CD4-positive, alpha-beta T cell treated with Interleukin-12 subunit alpha and Interleukin-12 subunit beta, for 1 hour (primary cell): ENCODE data around the gene EYA3.
A peak's percentile ranks its signal among the peaks of the same experiment; 100 is the strongest.

ENCODE experiments used
- DNase-seq: peaks from one replicate; pipeline ENCODE4 v3.0.0-alpha.2; 2020

EYA3 gene

DNA sequence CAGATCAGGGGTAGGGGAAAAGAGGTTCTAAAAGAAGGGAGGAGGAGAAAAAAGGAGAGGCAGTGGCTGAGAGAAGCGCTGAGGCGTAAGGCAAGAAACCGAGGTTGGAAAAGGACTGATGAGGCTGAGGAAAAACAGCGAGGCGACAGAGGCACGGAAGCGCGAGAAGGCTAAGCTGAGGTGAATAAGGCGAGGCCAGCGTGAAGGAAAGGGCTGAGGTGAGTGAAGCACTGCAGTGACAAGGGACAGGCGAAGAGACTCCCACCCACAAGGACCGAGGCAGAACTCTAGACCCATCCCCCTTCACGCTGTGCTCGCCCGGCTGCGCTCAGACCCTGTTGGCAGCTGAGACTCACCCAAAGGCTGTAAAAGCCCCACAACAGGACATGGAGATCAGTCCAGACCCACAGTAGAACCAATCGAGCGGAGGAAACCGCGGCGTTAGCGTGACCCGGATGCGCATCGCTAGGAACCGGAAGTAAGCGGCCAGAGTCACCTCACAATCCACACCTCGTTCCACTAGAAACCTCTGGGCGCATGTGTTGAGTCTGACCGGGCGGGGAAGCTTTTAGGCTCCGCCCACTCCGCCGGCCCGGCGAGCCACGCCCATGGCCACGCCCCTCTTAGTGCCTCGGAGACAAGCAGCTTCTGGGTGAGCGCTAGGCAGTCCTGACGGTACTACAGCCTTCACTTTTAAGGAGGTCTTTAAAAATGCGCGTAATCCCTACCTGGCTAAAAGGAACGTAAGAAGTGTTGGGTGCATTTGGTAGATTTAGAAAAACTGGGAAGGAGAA lies at the start of gene EYA3:
TSS of gene EYA3 (minus strand) at position 443 of the 794 bp plus-strand sequence. CDS start 30,584 bp downstream, outside the sequence.
- DNase-seq: peak; percentile 100

GRCh38 chr1:28136922-28137613 lies 48.7 kb upstream of the EYA3 start:
- no peak for DNase-seq

DNA sequence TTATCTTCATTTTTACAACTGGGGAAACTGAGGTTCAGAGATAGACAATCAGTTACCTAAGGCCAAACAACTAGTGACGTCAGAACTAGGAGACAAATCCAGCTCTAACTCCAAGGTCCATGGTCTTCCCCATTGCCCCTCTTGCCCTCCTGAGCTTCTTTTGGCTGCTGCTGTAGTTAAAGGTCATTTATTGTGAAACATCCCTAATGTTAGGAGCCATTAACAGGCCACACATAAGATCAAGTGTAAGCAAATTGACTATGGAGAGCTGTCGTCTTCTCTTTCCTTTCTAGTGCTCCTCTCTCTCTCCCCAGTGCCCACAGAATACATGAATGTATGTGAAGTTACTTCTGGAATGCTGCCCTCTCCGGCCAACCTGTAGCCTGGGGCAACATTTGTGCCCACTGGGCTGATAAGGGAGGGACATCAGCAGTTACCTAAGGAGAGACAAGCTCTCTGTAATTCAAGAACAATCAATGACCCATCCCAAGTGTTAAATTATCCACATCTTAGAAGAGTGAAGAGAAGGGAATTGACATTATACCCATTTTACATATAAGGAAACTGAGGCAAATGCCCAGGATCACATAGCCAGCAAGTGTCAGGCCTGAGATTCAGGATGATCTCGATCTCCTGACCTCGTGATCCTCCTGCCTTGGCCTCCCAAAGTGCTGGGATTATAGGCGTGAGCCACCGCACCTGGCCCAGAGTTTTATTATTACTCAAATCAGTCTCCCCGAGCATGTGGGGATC lies 47.9 kb upstream of the EYA3 start:
- no peak for DNase-seq

- DNase-seq: no peak
Observed at GRCh38 chr1:28135371-28136168, 47.2 kb upstream of the EYA3 start.

DNA sequence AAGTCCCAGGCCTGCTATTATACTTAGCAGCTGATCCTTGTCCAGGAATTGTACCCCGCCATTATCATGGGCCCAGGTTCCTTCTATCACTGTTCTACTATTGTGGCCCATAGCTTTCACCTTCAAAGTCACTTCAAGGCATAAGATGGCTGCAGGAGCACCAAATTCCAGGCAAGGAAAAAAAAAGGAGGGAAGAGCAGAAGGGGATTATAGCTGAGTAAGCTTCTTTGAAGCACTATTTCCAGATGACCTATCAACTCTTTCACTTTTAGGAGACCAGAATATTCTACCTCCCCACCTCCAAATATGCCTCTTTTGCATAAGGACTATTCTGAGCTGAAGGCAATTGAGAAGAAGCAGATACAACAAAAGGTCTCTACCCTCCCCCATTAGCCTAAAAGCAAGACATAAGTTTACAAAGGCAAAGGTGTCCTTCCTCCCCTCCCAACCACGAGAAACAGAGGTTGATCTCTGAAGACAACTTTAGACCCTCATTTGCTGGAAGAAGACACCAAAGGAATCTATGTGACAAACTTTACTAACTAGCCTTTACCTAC lies 46.3 kb upstream of the EYA3 start:
- no peak for DNase-seq

DNA sequence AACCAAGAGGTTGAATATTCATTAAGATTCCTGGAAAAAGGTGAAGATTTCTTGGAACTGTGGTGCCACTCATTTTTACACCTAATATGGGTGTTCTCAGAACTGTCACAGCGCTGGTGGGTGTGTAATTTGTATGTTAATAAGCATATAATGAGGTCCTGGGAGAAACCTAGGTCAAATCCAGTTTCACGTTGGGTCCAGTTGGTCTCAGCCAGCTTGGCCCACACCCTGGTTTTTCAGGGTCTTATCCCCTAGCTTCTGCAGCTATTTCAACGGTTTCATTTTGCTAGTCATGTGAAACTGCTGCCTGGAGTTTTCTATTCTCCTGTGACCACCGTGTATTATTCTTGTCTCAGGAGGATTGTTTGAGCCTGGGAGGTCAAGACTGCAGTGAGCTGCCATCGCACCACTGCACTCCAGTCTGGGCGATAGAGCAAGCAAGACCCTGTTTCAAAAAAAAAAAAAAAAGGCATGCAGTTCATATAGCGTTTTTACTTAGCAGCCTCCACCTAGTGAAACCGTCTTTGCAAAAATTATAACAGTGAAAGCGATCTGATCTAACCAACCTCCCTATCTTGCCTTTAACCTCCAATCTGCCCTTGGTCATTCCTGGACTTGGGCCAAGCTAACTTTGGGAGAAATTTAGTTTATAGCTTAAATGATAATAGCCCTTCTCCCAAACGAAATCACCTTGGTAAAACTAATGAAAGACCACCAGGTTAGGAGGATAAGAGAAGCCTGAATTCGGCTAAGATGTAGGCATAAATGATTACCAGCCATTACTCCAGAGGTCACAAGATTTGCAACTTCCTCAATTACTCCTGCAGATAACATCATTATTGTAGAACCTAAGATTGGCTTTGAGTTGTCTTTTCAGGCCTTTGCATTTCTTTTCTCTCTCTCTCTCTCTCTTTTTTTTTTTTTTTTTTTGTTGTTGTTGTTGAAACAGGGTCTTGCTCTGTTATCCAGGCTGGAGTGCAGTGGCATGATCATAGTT lies 44.1 kb upstream of the EYA3 start:
- DNase-seq: no peak

- DNase-seq: no peak
Observed at GRCh38 chr1:28130901-28131300, 42.5 kb upstream of the EYA3 start.

DNA sequence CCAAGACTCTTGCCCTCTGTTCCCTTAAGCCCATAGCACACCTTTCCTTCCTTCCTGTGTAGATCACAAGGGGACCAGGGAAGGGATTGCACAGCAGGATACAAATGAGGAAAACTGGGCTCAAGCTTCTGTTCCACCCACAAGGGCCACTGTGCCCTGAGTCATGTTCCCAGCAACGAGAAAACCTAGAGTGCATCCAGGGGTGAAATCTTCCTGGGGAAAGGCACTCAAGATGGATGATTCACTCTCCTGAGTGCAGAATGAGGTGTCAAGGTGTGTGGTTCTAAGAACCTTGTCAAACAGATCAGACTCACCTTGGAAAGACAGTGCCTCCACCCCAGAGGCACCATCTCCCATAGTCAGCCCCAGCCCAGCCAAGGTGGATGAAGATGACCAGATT lies 40.7 kb upstream of the EYA3 start:
- DNase-seq: no peak

GRCh38 chr1:28127617-28128257 lies 39.3 kb upstream of the EYA3 start:
- no peak for DNase-seq

- DNase-seq: no peak
Observed at GRCh38 chr1:28126783-28127490, 38.5 kb upstream of the EYA3 start.

DNA sequence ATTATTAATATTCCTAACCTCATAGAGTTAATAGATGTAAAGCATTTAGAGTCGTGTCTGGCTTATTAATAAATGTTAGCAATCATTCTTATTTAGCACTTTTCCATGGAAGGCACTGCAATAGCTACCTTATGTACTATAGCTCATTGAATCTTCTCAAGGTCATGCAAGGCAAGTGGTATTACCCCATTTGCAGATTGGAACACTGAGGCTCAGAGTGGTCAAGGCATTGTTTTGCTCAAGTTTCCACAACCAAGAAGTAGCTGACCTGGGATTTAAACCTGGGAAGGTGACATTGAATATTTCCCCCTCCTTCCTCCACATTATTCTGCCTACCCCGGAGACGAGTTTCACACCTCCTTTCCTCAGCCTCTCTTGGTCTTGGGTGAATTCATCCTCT lies 37.8 kb upstream of the EYA3 start:
- no peak for DNase-seq

- DNase-seq: no peak
Observed at GRCh38 chr1:28123461-28123961, 35.1 kb upstream of the EYA3 start.

GRCh38 chr1:28122183-28122582 lies 33.8 kb upstream of the EYA3 start:
- DNase-seq: no peak

DNA sequence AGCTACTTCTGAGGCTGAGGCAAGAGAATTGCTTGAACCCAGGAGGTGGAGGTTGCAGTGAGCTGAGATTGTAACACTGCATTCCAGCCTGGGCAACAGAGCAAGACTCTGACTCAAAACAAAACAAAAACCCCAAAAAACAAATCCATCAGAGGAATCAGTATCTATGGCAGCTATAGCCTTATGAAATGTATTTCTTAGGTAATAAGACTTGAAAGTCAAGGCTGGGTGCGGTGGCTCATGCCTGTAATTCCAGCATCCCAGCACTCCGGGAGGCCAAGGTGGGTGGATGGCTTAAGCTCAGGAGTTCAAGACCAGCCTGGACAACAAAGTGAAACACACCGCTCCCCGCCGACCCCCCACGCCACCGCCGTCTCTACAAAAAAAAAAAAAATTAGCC lies 31.1 kb upstream of the EYA3 start:
- DNase-seq: no peak

DNA sequence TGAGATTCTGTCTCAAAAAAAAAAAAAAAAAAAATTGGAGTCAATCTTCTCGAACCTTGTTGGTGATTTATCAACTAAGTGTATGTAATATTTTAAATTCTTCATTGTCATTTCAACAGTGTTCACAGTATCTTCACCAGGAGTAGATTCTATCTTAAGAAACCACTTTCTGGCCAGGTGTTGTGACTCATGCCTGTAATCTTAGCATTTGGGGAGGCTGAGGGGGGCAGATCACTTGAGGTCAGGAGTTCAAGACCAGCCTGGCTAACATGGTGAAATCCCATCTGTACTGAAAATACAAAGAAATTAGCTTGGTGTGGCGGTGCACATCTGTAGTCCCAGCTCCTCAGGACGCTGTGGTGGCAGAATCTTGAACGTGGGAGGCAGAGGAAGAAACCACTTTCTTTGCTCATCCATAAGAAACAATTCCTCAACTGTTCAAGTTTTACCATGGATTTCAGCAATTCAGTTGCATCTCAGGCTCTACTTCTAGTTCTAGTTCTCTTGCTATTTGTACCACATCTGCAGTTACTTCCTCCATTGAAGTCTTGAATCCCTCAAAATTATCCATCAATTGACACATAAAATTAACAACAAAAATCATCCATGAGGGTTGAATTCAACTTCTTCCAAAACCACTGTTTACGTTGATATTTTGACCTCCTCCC lies 30.4 kb upstream of the EYA3 start:
- no peak for DNase-seq

DNA sequence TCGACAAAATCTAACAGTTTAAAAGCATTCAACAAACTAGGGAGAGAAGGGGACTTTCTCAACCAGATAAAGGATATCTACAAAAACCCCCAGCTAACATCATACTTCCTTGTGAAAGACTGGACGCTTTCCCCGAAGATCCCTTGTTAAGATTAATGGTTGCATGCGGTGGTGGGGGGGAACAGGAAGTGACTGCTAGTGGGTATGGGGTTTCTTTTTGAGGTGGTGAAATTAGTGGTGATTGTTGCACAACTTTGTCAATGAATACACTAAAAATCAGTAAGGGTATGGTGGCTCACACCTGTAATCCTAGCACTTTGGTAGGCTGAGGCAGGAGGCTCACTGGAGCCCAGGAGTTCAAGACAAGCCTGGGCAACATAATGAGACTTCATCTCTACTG lies 26.9 kb upstream of the EYA3 start:
- DNase-seq: peak; percentile 47

DNA sequence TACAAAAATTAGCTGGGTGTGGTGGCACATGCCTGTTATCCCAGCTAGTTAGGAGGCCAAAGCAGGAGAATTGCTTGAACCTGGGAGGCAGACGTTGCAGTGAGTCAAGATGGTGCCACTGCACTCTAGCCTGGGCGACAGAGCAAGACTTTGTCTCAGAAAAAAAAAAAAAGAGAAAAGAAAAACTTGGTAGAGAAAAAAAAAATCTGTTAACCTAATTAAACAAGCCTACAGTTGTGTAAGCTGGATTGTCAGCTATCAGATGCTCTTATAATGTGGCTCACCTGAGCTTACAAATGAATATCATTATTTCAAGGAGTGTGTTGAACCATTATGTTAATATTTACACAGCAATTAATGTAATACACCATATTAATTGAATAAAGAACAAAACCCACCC lies 26.4 kb upstream of the EYA3 start:
- no peak for DNase-seq

DNA sequence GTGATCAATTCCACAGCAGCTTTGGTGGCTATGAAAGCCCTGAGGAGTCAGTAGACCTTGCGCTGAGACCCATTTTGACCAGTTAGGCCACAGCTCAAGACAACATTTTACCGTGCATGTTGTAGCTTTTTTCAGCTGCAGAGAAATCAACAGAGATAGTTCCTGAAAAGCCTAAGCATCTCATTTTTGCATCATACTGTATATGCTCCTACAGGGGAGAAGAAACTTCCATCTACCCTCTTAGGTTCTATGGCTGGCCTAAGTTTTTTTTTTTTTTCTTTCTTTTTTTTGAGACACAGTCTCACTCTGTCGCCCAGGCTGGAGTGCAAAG lies 24.8 kb upstream of the EYA3 start:
- DNase-seq: no peak
